H1 (cell line): ENCODE measurements around the gene CTTNBP2NL.

Experiments
- CHD2 ChIP-seq: IDR thresholded peaks from 2 replicates; pipeline ENCODE4 v1.6.1; 2012; ENCODE audit warnings: low read length, improper control_type of control experiment
- CTCF ChIP-seq, 3 experiments: IDR thresholded peaks; 1 replicate in 2 of 3; 2 replicates in 1 of 3; pipeline versions ENCODE4 v1.5.1 to v1.6.1; 2011; ENCODE audit warnings: low read length in 3 of 3, mild to moderate bottlenecking in 3 of 3, inconsistent platforms in 2 of 3, low read depth in 1 of 3, moderate library complexity in 1 of 3; ENCODE audit not compliant: insufficient read depth in 1 of 3; ENCODE audit errors: control extremely low read depth in 1 of 3
- GABPA ChIP-seq: IDR thresholded peaks from 2 replicates; pipeline ENCODE4 v1.6.1; 2011; ENCODE audit warnings: mild to moderate bottlenecking, low read length, moderate library complexity, borderline replicate concordance; ENCODE audit not compliant: insufficient read depth
- HDAC2 ChIP-seq, 2 experiments: fragments of 300-600 bp in 1 of 2; sonication (generic) in 1 of 2; IDR thresholded peaks; 2 replicates each; pipeline ENCODE4 v1.6.1; 2011 to 2012; ENCODE audit warnings: low read depth in 2 of 2, low read length in 2 of 2, mild to moderate bottlenecking in 2 of 2, moderate library complexity in 2 of 2, borderline replicate concordance in 1 of 2, inconsistent platforms in 1 of 2
- JUND ChIP-seq: IDR thresholded peaks from 2 replicates; pipeline ENCODE4 v1.6.1; 2011; ENCODE audit warnings: mild to moderate bottlenecking, improper control_type of control experiment, low read length
- POLR2A ChIP-seq, 2 experiments: IDR thresholded peaks; 1 replicate in 1 of 2; 2 replicates in 1 of 2; pipeline ENCODE4 v1.6.1; 2011; ENCODE audit warnings: low read depth in 2 of 2, low read length in 2 of 2, mild to moderate bottlenecking in 2 of 2; ENCODE audit errors: control extremely low read depth in 1 of 2
- YY1 ChIP-seq: IDR thresholded peaks from 2 replicates; pipeline ENCODE4 v1.6.1; 2011; ENCODE audit warnings: low read depth, mild to moderate bottlenecking, low read length
- TF ChIP-seq, protein P1 (sequence below): IDR thresholded peaks from 2 replicates; pipeline ENCODE4 v1.6.1; 2011; ENCODE audit warnings: low read length, improper control_type of control experiment

DNA sequence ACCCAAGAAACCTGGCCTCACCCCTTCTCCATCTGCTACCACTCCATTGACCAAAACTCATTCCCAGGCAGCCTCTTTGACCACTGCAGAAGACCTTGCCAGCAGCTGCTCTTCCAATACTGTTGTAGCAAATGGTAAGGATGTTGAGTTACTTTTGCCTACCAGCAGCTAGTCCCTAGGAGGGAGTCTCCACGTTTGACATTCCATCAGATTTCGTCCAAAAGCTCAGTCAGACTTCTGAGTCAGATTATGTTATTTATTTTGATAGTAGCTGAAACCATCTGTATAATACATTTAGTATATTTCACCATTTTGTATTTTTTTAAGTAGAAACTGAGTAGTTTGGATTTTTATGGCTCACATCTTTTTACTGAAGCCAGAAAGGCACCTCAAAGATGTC, 61.2 kb downstream of the CTTNBP2NL start:
- TF ChIP-seq YY1 (no peak), CTCF (IDR thresholded peaks at IDR 0.05; ENCODE audit: control extremely low read depth in 1 of 3, insufficient read depth in 1 of 3, low read depth in 1 of 3, low read length in 3 of 3) (no peak), CHD2 (no peak), GABPA (no peak), HDAC2 (IDR thresholded peaks at IDR 0.05; ENCODE audit: borderline replicate concordance in 1 of 2, low read depth in 2 of 2, low read length in 2 of 2) (no peak), JUND (no peak), POLR2A (IDR thresholded peaks at IDR 0.05; ENCODE audit: control extremely low read depth in 1 of 2, low read depth in 2 of 2, low read length in 2 of 2) (no peak)
- TF ChIP-seq, protein P1, sequence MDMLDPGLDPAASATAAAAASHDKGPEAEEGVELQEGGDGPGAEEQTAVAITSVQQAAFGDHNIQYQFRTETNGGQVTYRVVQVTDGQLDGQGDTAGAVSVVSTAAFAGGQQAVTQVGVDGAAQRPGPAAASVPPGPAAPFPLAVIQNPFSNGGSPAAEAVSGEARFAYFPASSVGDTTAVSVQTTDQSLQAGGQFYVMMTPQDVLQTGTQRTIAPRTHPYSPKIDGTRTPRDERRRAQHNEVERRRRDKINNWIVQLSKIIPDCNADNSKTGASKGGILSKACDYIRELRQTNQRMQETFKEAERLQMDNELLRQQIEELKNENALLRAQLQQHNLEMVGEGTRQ, result no peak
